ENCODE data around the gene RECQL.
"Not testable (repeated sequence)": the region's sequence is repeated elsewhere in the genome, so short reads cannot be mapped to it uniquely, and the experiment has no call there.

Gene RECQL

DNA sequence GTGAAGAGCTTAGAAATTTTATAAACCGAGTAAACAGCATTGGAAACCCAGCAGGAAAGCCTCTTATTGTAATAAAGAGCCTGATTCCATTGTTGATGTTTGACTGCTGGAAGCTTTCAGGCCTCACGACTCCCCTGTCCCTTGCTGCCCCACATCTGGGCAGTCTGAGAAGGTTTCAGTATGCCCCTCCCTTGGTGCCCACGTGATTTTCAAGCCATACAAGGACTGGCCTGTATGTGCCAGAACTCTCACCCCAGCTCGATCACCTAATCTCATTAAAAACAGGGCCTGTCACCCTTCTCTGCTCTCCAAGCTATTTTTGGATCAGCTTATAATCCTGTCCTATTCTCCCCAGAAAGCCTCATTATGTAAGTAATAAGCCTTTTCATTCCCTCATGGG, 71.4 kb downstream of the RECQL start:
- Histone ChIP-seq H3K27me3 (no peaks in the 10 kb centered on the region), H3K9ac (no peak overlapping the region), H3K36me3 (no peaks in the 10 kb centered on the region), H3K4me3 (no peak overlapping the region), H3K9me3 (replicated peaks in 1 of 11) (no peaks in the 10 kb centered on the region), H3K4me1 (peaks cover 0 to 12% (median 0%) of the 10 kb centered on the region in 10 experiments; a peak in 3 of 20 replicates), H4K20me1 (no peaks in the 10 kb centered on the region), H3K4me2 (no peak overlapping the region), H3K27ac (no peak overlapping the region)
- TF ChIP-seq Cebpa-rat (IDR thresholded peaks at IDR 0.05) = no peak

DNA sequence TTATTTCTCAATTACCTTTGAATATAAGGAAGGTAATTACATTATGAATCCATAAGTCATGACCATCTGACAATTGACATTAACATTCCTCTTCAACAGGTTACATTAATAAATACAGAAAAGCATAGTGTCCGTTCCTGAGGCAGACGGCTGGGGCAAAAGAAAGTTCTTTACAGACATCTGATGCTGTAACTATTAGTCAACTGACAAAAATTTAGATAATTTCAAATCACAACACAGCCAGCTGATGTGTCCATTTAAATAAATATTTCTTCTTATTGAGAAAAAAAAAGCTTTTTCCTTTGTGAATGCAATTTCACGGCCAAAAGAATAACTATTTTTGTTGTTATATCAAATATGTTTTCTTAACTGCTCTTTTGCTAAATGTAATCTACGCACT, 73.2 kb downstream of the RECQL start:
- H3K9ac ChIP-seq = no peak overlapping the region
- H3K27ac ChIP-seq = no peak overlapping the region
- H3K9me3 ChIP-seq (replicated peaks in 1 of 11) = no peaks in the 10 kb centered on the region
- no peaks in the 10 kb centered on the region for H3K27me3 ChIP-seq
- H3K4me2 ChIP-seq = no peak overlapping the region
- H3K4me3 ChIP-seq = no peak overlapping the region
- H4K20me1 ChIP-seq = no peaks in the 10 kb centered on the region
- no peak for TF ChIP-seq Cebpa-rat (IDR thresholded peaks at IDR 0.05)
- H3K4me1 ChIP-seq = peaks cover 0 to 12% (median 0%) of the 10 kb centered on the region in 10 experiments; a peak in 3 of 20 replicates
- H3K36me3 ChIP-seq = no peaks in the 10 kb centered on the region

DNA sequence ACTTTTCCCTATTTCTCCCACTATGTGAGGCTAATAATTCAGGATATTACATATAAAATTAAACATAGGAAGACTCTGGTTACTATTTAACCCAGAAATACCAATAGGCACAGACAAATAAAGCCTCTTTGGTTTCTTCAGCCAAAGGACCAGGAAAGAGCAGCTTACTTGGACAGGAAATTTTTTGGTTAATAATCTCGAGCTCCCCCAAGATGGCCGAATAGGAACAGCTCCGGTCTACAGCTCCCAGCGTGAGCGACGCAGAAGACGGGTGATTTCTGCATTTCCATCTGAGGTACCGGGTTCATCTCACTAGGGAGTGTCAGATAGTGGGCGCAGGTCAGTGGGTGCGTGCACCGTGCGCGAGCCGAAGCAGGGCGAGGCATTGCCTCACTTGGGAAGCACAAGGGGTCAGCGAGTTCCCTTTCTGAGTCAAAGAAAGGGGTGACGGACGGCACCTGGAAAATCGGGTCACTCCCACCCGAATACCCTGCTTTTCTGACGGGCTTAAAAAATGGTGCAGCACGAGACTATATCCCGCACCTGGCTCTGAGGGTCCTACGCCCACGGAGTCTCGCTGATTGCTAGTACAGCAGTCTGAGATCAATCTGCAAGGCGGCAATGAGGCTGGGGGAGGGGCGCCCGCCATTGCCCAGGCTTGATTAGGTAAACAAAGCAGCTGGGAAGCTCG, 82.3 kb downstream of the RECQL start:
- H3K27ac ChIP-seq = not testable (repeated sequence)

More for the DNA sequence above, 82.3 kb downstream of the RECQL start:
- not testable (repeated sequence) for H3K27me3 ChIP-seq; H3K4me3 ChIP-seq; H3K9ac ChIP-seq; H3K4me1 ChIP-seq; H3K4me2 ChIP-seq; H4K20me1 ChIP-seq; H3K36me3 ChIP-seq; H3K9me3 ChIP-seq (replicated peaks in 1 of 11)

Measured in BLaER1 treated with 17β-estradiol and CSF1 and Interleukin-3, amounts not matched to agents 10 nM and 100 nM (cell line).